GM23338 (cell line): ENCODE results near the gene ISG15.

Experiments used
- EZH2 ChIP-seq: fragments of 200-600 bp; sonication (generic); IDR thresholded peaks from one replicate; pipeline ENCODE4 v1.8.0; 2017; ENCODE audit warnings: antibody characterized with exemption, mild to moderate bottlenecking, low read depth; ENCODE audit not compliant: unreplicated experiment
- JUNB ChIP-seq: IDR thresholded peaks from one replicate; pipeline ENCODE4 v1.6.1; 2016; ENCODE audit warnings: antibody characterized with exemption; ENCODE audit not compliant: unreplicated experiment
- NANOG ChIP-seq: IDR thresholded peaks from 2 replicates; pipeline ENCODE4 v1.6.1; 2016; ENCODE audit warnings: antibody characterized with exemption, borderline replicate concordance
- POLR2AphosphoS5 ChIP-seq: IDR thresholded peaks from 2 replicates; pipeline ENCODE4 v1.6.1; 2016; ENCODE audit warnings: antibody characterized with exemption, low read depth
- STAT1 ChIP-seq: IDR thresholded peaks from one replicate; pipeline ENCODE4 v1.6.1; 2016; ENCODE audit warnings: antibody characterized with exemption; ENCODE audit not compliant: unreplicated experiment
- ZNF114 ChIP-seq: fragments of 250-450 bp; sonication (Bioruptor Pico); IDR thresholded peaks from 2 replicates; pipeline ENCODE4 v1.5.0; 2020; ENCODE audit warnings: mild to moderate bottlenecking, moderate library complexity
- TF ChIP-seq, protein P1 (sequence below), 2 experiments: fragments of 200-600 bp in 1 of 2; sonication (generic) in 1 of 2; conservative IDR thresholded peaks; 2 replicates each; pipeline versions ENCODE4 v1.5.1 to v1.6.1; 2016 to 2017; ENCODE audit warnings: antibody characterized with exemption in 2 of 2, low read depth in 2 of 2, mild to moderate bottlenecking in 2 of 2, moderate library complexity in 1 of 2
- TF ChIP-seq, protein P2 (sequence below): IDR thresholded peaks from 2 replicates; pipeline ENCODE4 v1.6.1; 2016; ENCODE audit warnings: antibody characterized with exemption
- TF ChIP-seq, protein P3 (sequence below): IDR thresholded peaks from one replicate; pipeline ENCODE4 v1.6.1; 2018; ENCODE audit warnings: antibody characterized with exemption; ENCODE audit not compliant: unreplicated experiment

DNA sequence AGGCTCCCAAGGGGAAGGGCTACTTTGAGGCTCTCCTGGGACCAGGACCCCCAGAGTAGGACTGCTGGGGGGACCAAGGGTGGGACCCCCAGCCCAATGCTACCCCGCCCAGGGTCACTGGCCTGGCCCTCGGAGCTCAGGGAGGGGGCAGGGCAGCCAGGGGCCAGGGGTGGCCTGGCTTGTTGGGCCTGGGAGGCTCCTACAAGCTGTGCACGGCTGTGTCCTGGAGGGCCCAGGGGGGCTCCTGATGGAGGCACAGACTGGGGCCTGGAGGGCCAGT is 15.6 kb upstream of the ISG15 start:
- TF ChIP-seq, protein P1, sequence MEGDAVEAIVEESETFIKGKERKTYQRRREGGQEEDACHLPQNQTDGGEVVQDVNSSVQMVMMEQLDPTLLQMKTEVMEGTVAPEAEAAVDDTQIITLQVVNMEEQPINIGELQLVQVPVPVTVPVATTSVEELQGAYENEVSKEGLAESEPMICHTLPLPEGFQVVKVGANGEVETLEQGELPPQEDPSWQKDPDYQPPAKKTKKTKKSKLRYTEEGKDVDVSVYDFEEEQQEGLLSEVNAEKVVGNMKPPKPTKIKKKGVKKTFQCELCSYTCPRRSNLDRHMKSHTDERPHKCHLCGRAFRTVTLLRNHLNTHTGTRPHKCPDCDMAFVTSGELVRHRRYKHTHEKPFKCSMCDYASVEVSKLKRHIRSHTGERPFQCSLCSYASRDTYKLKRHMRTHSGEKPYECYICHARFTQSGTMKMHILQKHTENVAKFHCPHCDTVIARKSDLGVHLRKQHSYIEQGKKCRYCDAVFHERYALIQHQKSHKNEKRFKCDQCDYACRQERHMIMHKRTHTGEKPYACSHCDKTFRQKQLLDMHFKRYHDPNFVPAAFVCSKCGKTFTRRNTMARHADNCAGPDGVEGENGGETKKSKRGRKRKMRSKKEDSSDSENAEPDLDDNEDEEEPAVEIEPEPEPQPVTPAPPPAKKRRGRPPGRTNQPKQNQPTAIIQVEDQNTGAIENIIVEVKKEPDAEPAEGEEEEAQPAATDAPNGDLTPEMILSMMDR (conservative IDR thresholded peaks at IDR 0.05; ENCODE audit: low read depth in 2 of 2) = no peak
- TF ChIP-seq POLR2AphosphoS5 (no peak), STAT1 (no peak), EZH2 (peak; percentile 14), JUNB (no peak), NANOG (no peak), ZNF114 (CRISPR knock-in tag) (no peak)
- TF ChIP-seq, protein P2, sequence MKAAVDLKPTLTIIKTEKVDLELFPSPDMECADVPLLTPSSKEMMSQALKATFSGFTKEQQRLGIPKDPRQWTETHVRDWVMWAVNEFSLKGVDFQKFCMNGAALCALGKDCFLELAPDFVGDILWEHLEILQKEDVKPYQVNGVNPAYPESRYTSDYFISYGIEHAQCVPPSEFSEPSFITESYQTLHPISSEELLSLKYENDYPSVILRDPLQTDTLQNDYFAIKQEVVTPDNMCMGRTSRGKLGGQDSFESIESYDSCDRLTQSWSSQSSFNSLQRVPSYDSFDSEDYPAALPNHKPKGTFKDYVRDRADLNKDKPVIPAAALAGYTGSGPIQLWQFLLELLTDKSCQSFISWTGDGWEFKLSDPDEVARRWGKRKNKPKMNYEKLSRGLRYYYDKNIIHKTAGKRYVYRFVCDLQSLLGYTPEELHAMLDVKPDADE = no peak
- TF ChIP-seq, protein P3, sequence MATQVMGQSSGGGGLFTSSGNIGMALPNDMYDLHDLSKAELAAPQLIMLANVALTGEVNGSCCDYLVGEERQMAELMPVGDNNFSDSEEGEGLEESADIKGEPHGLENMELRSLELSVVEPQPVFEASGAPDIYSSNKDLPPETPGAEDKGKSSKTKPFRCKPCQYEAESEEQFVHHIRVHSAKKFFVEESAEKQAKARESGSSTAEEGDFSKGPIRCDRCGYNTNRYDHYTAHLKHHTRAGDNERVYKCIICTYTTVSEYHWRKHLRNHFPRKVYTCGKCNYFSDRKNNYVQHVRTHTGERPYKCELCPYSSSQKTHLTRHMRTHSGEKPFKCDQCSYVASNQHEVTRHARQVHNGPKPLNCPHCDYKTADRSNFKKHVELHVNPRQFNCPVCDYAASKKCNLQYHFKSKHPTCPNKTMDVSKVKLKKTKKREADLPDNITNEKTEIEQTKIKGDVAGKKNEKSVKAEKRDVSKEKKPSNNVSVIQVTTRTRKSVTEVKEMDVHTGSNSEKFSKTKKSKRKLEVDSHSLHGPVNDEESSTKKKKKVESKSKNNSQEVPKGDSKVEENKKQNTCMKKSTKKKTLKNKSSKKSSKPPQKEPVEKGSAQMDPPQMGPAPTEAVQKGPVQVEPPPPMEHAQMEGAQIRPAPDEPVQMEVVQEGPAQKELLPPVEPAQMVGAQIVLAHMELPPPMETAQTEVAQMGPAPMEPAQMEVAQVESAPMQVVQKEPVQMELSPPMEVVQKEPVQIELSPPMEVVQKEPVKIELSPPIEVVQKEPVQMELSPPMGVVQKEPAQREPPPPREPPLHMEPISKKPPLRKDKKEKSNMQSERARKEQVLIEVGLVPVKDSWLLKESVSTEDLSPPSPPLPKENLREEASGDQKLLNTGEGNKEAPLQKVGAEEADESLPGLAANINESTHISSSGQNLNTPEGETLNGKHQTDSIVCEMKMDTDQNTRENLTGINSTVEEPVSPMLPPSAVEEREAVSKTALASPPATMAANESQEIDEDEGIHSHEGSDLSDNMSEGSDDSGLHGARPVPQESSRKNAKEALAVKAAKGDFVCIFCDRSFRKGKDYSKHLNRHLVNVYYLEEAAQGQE = no peak
